ENCODE data around the gene PDHX.
"Not testable (repeated sequence)": the region's sequence is repeated elsewhere in the genome, so short reads cannot be mapped to it uniquely, and the experiment has no call there.

PDHX gene

DNA sequence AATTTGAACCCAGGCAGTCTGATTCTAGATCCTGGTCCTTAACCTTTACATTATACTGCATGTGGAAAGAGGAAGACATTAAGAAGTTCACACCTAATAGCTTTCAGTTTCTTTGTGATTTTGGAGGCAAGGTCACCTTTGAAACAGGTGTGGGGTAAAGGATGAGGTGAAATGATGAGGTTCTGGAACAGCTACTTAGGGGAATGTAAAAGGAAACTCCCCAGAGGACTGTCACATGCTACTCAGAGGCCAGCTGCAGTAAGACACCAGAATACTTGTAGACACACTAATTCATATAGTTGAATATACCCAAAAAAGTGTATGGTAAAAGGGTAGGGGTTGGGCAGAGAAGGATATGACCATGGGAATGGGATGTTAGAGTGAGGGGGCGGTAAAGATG lies 5.6 kb upstream of the PDHX start:
- no peak for DNase-seq (ENCODE audit: extremely low read depth in 1 of 2, low read depth in 1 of 2)

DNA sequence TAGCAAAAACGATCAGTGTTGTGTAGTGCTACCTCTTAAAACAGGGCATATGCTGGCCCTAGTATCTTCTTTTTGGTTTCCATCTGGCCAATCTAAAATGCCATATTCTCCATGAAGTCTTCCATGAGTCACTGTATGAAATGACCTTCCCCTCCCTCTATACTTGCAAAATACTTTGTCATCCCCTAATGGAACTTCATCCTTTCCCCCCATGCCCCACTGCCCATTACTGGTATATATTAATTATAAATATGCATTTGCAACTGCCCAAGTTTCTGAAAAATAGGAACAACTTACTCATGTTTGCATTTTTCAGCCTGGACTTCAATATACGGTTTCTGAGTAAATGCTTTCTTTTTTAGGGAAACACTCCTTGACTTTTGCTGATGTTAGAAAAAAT lies 4.7 kb upstream of the PDHX start:
- no peak for DNase-seq (ENCODE audit: extremely low read depth in 1 of 2, low read depth in 1 of 2)

DNA sequence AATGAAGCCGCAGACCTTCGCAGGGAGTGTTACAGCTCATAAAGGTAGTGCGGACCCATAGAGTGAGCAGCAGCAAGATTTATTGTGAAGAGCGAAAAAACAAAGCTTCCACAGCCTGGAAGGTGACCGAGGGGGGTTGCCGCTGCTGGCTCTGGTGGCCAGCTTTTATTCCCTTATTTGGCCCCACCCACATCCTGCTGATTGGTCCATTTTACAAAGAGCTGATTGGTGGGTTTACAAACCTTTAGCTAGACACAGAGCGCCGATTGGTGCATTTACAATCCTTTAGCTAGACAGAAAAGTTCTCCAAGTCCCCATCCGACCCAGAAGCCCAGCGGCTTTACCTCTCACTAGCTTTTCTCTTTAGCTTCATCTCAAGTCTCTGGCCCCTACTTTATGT lies 2.9 kb upstream of the PDHX start:
- not testable (repeated sequence) for DNase-seq (ENCODE audit: extremely low read depth in 1 of 2, low read depth in 1 of 2)

DNA sequence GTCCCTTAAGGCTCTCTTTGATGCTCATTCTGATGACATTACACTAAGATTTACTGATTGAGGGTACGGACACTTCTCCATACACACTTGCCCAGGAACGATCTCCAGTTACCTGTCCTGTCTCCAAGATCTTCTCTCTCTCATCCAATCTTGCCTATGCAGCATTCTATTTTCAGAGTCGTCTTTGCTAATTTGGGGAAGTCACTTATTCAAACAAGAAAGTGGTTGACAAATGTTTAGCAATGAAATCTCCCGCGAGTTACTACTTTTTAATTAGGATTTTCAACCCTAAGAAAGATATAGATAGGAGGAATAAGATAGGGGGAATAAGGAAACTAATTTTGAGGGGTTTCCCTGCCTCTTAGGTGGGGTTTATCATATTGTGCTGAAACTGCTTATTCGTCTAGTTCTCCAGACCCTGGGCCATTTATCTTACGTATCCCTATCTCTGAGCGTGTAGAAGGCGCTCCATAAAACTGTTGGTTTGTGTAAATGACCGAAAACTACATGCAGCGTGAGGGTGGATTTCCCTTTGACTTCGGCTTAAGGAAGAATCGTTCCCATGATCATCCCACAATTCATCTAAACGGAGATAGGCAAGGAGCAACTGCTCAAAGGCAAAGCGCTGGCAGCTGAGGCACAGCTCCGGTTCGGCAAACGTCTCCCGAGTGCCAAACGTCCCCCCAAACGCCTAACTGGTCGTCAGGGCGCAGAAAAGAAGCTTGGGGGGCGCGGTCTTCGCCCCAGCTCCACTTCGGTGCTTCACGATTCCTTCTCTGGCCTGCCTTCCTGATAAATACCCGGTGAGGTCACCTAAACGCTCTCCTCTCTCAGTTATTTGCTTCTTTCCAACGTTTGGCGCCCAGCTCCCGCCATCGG lies 1.0 kb upstream of the PDHX start:
- no peak for DNase-seq (ENCODE audit: extremely low read depth in 1 of 2, low read depth in 1 of 2)

DNA sequence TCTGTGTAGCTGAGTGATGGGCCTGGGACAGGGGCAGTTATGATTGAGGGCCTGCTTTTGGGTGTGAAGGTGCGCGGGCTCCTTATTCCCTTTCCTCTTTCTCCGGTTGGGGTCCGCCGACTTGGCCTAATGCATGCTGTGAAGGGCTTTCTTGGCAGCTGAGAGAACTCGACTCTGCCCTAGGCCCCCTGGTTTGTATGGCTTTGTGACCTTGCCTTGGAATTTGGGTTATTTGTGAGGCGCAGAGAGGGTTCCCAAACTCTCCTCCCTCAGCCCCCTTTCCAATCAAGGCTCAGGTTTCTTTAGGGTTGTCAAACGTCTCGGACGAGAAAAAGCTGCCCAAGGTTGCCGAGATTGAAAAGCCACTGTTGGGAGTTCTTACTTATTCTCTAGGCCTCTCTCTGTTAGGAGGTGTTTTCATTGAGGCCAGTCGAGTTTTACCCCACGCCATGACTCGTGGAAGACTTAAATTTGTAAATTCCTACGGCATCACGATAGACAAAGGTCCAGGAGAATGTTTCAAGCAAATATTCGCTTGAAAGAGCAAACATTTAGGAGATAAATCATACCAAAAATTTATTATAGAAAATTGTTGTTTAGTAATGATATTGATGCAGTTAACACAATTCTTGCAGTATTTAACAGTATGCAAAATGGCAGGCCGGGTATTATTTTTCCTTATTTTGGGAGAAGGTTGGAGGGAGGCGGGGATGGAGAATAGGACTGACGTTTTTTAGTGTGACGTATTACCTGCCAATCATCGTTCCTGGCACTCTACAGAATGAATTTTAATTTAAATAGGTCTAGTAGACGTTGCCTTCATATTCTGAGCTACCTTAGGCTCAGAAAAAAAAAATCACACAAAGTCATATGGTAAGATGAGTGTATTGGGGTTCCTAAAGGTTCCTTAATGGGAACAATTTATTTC lies 689 bp downstream of the PDHX start:
- no peak for DNase-seq (ENCODE audit: extremely low read depth in 1 of 2, low read depth in 1 of 2)

DNA sequence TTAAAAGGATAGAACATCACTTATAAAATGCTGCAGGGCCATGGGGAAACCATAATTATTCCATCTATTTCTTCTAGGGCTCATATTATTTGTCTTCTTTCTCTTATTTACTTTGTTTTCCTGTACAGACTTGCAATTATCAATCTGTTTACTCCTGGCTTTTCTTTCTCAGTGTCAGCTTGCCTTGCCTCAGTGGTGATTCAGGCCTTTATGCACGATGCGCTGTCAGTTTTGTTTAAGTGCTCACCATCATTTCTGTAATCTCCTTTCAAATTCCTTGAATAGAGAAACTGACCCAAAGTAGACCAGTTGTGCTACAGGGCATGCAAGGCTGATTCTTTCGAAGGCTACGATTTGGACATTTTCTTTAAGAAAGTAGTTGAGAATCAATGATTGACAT lies 4.7 kb downstream of the PDHX start:
- DNase-seq (ENCODE audit: extremely low read depth in 1 of 2, low read depth in 1 of 2): no peak

DNA sequence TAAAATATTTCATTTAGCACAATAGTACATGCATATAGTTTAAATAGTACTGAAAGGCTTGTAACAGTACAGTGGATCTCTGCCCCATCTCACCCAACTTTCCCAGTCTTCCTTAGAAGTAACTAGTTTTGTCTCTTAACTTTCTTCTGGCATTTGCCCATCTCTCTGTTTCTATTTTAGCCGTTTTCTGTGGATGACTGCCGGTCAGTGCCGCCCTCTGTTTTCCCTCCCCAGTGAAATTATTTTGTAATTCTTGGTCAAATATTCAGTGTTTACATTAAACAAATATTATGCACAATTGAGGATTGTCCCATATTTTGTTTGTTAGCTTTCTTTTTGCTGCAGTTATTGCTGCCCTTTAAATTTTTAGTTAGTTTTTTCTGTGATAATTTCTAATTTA lies 8.3 kb downstream of the PDHX start:
- no peak for DNase-seq (ENCODE audit: extremely low read depth in 1 of 2, low read depth in 1 of 2)

DNA sequence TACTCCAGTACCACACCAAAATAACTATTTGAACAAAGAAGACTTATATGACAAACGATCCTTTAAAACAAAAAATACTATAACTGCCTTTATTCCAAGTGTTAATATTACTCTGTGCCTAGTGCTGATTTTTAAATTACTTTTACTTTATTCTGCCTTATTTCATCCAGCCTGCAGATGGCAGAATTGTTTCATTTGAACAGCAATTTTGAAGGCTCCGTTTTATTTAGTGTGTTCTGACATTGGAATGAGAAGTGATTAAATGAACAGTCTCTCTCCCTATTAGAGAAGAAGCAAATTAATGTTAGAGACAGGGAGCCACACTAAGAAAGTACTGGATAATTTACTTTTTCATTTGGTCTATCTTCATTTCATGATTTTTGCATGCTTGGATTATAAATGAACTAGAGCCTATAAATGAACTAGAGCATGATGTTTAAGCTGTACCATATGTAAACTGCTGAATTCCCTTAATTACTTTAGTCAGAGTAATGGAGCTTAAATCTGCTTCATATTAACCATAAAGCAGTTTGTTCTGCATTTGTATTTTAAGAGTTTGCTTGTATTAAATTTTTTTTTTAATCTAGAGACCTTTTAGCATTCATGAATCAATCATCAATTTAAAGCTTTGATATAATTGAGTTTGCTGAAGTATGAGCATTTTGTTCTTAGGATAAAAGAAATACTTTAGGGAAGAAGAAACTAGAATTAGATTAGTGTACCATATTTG lies 9.8 kb downstream of the PDHX start:
- DNase-seq (ENCODE audit: extremely low read depth in 1 of 2, low read depth in 1 of 2): no peak

DNA sequence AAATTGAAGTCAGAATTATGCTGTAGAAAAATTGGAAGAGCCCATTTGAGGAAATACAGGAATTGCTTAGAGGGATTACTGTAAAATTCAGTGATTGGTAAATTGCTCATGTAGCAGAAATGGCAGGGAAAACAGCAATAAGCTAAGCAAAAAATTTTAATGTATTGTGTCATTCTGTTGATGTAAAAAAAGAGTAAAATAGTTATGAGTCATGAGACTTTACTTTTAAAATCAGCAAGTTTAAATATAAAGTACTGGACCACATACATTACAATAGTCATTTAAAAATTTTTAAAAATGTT lies 10.4 kb downstream of the PDHX start:
- no peak for DNase-seq (ENCODE audit: extremely low read depth in 1 of 2, low read depth in 1 of 2)

DNA sequence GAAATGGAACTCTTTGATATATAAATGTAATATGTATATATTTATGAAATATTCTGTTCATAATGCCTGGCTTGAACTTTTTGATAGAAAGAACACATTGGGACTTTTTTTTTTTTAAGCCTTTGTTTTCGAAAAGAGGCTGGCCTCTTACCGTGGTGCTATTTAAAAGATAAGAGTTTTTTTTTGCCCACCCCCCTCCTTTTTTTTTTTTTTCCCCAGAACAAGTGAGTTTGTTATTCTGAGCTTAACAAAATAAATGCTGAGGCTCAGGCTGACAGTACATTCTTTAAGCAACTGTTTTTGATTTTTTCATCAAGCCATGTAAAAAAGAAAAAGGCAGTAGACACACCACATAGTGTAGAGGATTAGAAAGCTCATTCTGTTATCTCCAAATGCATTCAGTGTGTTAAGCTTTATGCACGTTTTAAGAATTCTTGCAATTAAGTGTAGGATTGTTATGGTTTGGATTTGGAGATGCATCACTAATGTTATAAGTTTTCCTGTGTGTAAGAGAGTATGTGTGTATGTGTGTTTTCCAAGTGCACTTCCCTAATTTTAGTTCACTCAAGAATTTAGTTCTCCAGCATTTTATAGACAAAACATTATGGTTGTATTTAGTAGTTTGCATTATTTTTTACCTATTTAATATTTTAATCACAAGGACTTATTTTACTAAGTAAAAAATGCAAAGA lies 12.0 kb downstream of the PDHX start:
- no peak for DNase-seq (ENCODE audit: extremely low read depth in 1 of 2, low read depth in 1 of 2)

DNA sequence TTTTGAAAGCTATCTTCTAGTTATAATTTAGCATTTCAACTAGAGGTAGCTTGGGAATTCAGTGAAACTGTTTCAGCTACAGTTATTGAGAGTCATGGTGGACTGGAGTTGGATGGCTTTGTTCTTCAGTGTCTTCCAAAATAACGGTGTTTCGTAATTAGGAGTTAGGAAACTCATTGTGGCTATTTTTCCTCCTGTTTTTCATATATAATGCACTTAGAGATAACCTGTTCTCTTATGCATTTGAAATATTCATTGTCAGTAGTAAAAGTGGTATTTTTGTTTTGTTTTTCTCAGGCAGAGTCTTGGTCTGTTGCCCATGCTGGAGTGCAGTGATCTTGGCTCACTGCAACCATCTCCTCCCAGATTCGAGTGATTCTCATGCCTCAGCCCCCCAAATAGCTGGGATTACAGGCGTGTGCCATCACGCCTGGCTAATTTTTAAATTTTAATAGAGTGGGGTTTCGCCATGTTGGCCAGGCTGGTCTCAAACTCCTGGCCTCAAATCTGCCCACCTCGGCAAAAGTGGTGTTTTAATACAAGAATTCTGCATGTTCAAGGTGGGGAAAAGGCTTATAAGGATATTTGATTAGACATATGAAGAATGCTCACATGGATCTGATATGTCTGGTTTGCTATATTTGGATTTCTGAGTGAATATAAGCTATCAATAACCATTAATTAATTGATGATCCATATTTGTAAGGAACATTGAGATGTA lies 12.7 kb downstream of the PDHX start:
- DNase-seq (ENCODE audit: extremely low read depth in 1 of 2, low read depth in 1 of 2): no peak

DNA sequence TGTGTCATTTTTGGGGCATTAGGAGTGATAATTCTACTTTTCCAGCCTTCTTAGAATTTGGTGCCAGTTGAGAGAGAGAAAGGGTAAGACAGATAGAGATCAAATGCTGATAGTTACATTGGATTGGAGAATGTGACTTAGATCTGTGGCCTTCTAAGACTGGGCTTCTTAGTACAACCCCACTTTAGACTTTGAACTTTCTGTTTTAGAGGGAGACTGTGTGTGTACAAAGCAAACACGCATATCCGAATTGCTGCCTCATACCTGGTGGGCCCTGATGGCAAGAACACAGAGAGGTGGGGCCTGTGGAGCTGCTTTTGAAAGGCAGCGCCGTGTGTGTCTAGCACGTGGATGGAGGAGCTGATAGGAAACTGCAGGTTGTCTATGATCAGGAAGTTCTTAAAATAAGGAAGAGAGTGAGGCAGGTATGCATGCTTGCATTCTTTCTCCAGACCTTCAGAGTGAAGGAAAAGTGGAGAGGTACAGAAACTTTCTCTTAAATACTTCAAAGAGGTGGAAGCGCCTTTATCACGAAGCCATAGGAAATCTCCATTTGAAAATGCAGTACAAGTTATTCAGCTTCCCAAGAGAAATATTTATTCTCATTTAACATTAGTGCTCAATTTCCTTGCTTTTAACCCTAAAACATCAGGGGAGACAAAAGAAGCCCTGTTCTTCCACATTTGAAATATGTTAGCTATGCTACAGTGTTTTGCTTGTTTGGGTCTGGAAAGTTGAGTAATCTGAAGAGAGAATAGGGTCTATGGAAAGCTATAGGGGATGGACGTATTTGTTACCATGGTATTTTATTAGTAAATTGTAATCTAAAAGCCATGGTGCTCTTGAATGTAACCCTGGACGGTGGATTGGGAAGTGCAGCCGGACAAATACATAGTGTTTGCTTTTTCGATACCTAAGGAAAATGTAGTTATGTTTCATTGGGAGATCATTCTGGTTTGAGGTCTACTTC lies 13.7 kb downstream of the PDHX start:
- no peak for DNase-seq (ENCODE audit: extremely low read depth in 1 of 2, low read depth in 1 of 2)

DNA sequence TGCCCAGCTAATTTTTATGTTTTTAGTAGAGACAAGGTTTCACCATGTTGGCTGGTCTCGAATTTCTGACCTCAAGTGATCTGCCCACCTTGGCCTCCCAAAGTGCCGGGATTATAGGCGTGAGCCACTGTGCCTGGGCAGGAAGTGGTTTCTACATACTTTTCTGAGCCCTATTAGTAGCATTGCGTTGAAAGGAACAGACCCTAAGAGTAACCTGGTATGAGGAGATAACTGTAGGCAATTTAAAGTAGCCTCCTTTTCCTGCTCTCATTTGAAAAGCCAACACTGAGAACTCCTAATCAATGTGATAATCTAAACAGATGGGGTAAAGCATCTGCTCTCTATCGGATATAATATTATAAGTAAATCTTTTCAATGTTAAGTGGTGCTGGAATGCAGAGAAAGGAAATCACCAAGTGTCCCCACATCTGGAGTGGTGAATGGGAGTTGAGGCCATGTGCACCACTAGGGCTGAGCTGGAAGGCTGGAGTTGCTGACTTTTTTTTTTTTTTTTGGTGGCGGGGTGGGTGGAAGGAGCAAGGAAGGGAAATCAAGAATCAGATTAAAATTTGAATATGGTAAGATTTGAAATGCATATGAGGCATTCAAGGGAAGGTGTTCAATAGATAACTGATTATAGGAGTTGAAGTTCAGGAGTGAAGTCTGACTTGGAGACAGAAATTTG lies 20.7 kb downstream of the PDHX start:
- no peak for DNase-seq (ENCODE audit: extremely low read depth in 1 of 2, low read depth in 1 of 2)

DNA sequence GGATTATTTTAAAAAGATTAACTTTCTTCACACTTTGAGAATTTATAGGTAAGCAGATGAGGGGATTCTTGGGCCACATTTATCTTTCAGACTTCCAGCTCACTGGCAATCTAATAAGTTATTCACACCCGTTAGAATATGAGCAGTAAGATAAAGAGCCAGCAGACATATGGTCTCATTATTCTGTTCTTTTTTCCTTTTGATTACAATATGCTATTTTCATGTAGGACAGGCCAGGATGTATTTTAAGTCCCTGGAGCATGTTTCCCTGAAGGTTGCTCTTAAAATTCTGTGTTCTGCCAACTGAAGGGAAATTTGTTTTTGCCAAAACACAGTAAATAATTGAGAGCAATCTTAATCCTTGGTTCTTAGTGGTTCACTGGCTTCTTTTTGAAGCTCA lies 22.2 kb downstream of the PDHX start:
- no peak for DNase-seq (ENCODE audit: extremely low read depth in 1 of 2, low read depth in 1 of 2)

DNA sequence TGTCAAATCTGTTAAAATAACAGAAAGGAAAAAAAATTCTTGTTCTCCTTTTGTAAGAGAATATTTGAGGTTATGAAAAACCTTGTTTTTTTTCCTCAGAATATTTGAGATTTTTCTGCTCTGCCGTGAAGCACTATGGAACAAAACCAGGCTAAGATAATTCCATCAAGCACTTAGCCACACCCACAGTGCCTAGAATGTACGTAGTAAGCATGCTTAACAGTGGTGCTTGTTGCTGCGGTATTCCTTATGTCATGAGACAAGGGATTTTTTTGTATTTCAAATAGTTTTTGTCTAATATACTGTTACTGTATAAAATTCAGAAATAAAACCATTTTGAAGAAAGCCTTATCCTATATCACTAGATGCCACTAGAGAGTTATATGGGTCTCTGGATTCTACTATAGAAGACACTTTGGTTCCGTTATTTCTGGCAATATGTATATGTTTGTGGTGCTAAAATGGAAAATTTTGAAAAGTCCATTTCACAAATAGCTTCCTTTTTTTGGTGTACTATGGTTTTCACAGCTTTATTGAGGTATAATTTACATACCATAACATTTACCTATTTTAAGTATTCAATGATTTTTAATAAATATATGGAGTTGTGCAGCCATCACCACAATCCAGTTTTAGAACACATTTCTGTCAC lies 23.7 kb downstream of the PDHX start:
- DNase-seq (ENCODE audit: extremely low read depth in 1 of 2, low read depth in 1 of 2): no peak

DNA sequence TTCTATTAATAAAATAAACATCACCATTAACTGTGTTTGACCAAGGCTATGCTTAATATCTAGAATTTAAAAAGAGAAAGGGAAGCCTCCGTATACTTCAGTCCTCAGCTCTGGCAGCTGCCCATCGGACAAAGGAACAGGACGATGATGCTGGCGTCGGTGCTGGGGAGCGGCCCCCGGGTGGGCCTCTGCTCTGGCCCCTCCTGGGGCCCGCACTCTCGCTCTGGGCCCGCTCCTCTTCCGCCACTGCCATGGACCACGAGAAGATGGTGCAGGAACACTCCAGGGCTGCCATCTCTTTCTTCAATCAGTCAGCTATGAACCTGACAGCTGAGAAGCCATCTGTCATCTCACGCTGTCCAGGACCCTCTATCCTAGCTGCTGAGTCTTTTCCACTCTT lies 25.3 kb downstream of the PDHX start:
- no peak for DNase-seq (ENCODE audit: extremely low read depth in 1 of 2, low read depth in 1 of 2)

DNA sequence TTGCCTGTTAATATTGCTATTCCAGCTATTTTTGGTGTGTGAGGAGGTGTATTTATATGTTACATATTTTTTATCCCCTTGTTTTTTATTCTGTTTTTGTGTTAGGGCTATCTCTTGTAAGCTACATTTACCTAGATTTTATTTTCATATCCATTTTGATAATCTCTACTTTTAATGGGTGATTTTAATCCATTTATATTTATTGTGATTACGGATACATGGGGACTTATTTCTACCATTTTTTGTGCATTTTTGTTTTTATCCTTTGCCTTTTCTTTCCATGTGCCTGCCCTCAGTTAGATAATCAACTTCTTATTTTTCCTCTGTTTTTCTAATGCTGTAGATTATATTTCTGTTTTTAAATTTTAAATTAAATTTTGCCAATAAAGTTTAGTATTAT lies 28.3 kb downstream of the PDHX start:
- no peak for DNase-seq (ENCODE audit: extremely low read depth in 1 of 2, low read depth in 1 of 2)

DNA sequence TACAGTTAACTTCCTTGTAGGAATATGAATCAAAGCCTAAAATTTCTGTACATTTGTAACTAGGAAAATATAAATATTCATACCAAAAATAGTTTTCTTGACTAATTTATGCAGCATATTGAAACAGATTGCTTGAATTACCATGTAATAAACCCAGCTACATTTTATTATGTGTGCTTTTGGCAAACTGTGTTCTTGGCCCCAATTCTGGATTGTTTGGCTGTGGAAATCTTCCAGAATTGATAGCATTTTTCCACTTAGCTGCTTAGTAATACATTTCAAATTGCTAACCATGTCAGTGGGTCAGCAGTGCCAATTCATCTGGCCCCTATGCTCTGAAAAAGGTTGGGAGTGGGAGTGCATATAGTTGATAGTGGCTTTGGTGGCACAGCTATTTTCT lies 32.3 kb downstream of the PDHX start:
- no peak for DNase-seq (ENCODE audit: extremely low read depth in 1 of 2, low read depth in 1 of 2)

All from stimulated activated CD8-positive, alpha-beta memory T cell treated with anti-CD3 and anti-CD28 coated beads, Interleukin-7, amount 100 ng/mL, for 48 hours (primary cell).